Activated B cell treated with CpG ODN at 0.5 μM for 24 hours (primary cell): ENCODE measurements around the gene PDE1A. TPM values are rescaled to one million over a fixed set of nuclear protein-coding genes. Genes with fewer than 3 reads are reported as not detected.
"Not testable (repeated sequence)": the region's sequence is repeated elsewhere in the genome, so short reads cannot be mapped to it uniquely, and the experiment has no call there.

Experiments
- ATAC-seq: fragments of 200-7000 bp; cut with Tn5 transposase; one replicate; pipeline ENCODE4 v1.10.0; 2021; ENCODE audit warnings: low read depth, mild to moderate bottlenecking, moderate library complexity
- CTCF ChIA-PET: fragments of 350-600 bp; sonication (Branson Sonifier 250); formaldehyde crosslinking; loops from one replicate; lab custom pipeline; 2021; ENCODE audit warnings: antibody characterized with exemption; lab: Charles Lee
- POLR2A ChIA-PET: fragments of 350-600 bp; sonication (Branson Sonifier 250); formaldehyde crosslinking; loops from one replicate; lab custom pipeline; 2021; ENCODE audit warnings: antibody characterized with exemption; lab: Charles Lee
- DNase-seq: peaks from one replicate; pipeline ENCODE4 v3.0.0; 2022
- H3K27ac Mint-ChIP-seq: one replicate; pipeline ENCODE4 v1.8.0; 2020; ENCODE audit warnings: mixed read lengths
- H3K27me3 Mint-ChIP-seq: one replicate; pipeline ENCODE4 v1.8.0; 2021; ENCODE audit warnings: mixed read lengths
- H3K36me3 Mint-ChIP-seq: one replicate; pipeline ENCODE4 v1.8.0; 2021; ENCODE audit warnings: low read depth, mixed read lengths
- H3K4me1 Mint-ChIP-seq: one replicate; pipeline ENCODE4 v1.8.0; 2021; ENCODE audit warnings: mixed read lengths
- H3K4me3 Mint-ChIP-seq: one replicate; pipeline ENCODE4 v1.8.0; 2020; ENCODE audit warnings: mild to moderate bottlenecking, mixed read lengths
- H3K9me3 Mint-ChIP-seq: one replicate; pipeline ENCODE4 v1.8.0; 2020; ENCODE audit warnings: mixed read lengths
- CTCF ChIP-seq: fragments of 200-600 bp; IDR thresholded peaks from one replicate; pipeline ENCODE4 v1.8.0; 2022; ENCODE audit warnings: antibody characterized with exemption, mild to moderate bottlenecking
- intact Hi-C: fragments of 100-400 bp; cut with micrococcal nuclease; formaldehyde crosslinking; loops from one replicate; pipeline ENCODE4 v1.15.1; 2024
- total RNA-seq: library from RNA; stranded (reverse); gene quantifications from 2 replicates; pipeline ENCODE4 v1.2.3, GENCODE V29; 2022

PDE1A gene
- total RNA-seq, 1 donor from 2014 or later, result not detected

- Mint-ChIP-seq H3K4me1 (no peaks in the 10 kb centered on the region), H3K27ac (no peak overlapping the region), H3K36me3 (no peaks in the 10 kb centered on the region), H3K27me3 (no peaks in the 10 kb centered on the region), H3K4me3 (no peak overlapping the region), H3K9me3 (no peaks in the 10 kb centered on the region)
- ChIA-PET CTCF (no interaction called here), POLR2A (no interaction called here)
- no peak for ATAC-seq
- intact Hi-C loops, result no loop called here
- DNase-seq, result no peak
- TF ChIP-seq CTCF, result no peak
Observed at GRCh38 chr2:182283512-182283911, 143.3 kb downstream of the PDE1A start.

- Mint-ChIP-seq H3K36me3 (no peaks in the 10 kb centered on the region), H3K4me1 (no peaks in the 10 kb centered on the region), H3K9me3 (peaks cover 8% of the 10 kb centered on the region), H3K27ac (no peak overlapping the region), H3K4me3 (no peak overlapping the region), H3K27me3 (no peaks in the 10 kb centered on the region)
- ChIA-PET CTCF (no interaction called here), POLR2A (no interaction called here)
- intact Hi-C loops, result no loop called here
- DNase-seq, result no peak
- no peak for TF ChIP-seq CTCF
- no peak for ATAC-seq
Observed at GRCh38 chr2:182281276-182281675, 145.6 kb downstream of the PDE1A start.

DNA sequence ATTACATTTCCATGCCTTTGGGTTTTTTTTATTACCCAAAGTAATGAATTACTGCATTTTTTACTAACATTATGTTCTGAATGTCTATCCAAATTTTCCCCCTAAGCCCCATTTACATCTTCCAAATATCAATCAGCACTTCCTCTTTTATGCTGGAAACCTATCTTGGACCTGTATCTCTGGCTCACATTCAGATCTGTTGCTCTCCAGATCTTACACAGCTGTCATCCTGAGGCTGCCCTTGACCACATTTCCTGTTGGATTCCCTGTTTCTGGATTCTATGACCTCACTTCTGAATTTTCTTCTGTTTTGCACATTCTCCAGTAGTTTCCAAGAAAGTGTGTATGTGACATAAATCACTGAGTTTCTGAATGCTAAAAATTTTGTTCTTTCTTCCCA is 146.7 kb downstream of the PDE1A start:
- no peak for TF ChIP-seq CTCF
- Mint-ChIP-seq H3K9me3 (peaks cover 10% of the 10 kb centered on the region), H3K27ac (no peak overlapping the region), H3K27me3 (no peaks in the 10 kb centered on the region), H3K4me3 (no peak overlapping the region), H3K36me3 (no peaks in the 10 kb centered on the region), H3K4me1 (no peaks in the 10 kb centered on the region)
- ATAC-seq (no peak), DNase-seq (no peak)
- intact Hi-C loops, result no loop called here
- POLR2A ChIA-PET, result no interaction called here
- CTCF ChIA-PET, result no interaction called here

GRCh38 chr2:182276662-182277061 is 150.2 kb downstream of the PDE1A start:
- ATAC-seq, CTCF ChIA-PET, DNase-seq, H3K36me3 Mint-ChIP-seq, intact Hi-C loops, H3K27ac Mint-ChIP-seq, H3K27me3 Mint-ChIP-seq, H3K4me1 Mint-ChIP-seq, H3K4me3 Mint-ChIP-seq, POLR2A ChIA-PET: not testable (repeated sequence)
- peaks cover 10% of the 10 kb centered on the region for H3K9me3 Mint-ChIP-seq

DNA sequence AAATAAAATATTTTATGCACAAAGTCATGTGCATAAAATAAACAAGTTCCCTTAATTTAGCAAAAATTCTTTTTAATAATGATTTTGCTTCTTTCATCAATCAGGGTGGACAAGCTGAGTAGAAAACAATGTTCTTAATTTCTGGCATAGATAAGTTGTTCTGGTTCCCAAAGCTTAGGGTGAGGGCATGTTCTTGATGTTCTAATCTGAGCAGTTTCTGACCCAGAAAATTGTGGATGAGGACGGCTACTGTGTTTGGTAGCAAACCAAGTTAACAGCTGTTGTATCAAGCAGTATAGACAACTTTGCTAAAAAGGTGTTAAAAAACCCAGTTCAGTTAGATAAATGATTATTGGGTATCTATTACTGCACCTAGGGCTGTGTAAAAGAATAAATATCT is 158.9 kb downstream of the PDE1A start:
- no peak for TF ChIP-seq CTCF
- Mint-ChIP-seq H3K36me3 (no peaks in the 10 kb centered on the region), H3K4me3 (no peak overlapping the region), H3K27ac (no peak overlapping the region), H3K4me1 (no peaks in the 10 kb centered on the region), H3K9me3 (no peaks in the 10 kb centered on the region), H3K27me3 (no peaks in the 10 kb centered on the region)
- CTCF ChIA-PET, result no interaction called here
- ATAC-seq, result no peak
- POLR2A ChIA-PET, result no interaction called here
- DNase-seq, result no peak
- intact Hi-C loops, result no loop called here

DNA sequence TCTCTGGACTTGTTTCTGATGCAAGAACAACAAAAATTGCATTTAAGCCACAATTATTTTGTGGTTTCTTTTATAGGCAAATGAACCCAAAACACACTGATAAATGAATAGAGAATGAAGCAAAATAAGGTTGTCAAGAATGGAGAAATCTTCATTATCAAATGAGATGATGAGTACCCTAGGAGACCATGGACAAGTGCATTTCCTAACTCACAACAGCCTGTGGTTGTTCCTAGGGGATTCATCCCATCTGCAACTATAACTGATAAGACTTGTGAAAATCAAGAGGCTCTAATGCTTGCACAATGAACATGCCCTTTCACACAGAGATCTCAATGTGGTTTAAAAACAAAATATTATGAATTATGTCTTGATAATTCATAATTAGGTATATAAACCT is 159.9 kb downstream of the PDE1A start:
- intact Hi-C loops, result no loop called here
- no peak for ATAC-seq
- no peak for TF ChIP-seq CTCF
- no peaks in the 10 kb centered on the region for H3K36me3 Mint-ChIP-seq
- H3K9me3 Mint-ChIP-seq, result no peaks in the 10 kb centered on the region
- no peaks in the 10 kb centered on the region for H3K27me3 Mint-ChIP-seq
- H3K4me3 Mint-ChIP-seq, result no peak overlapping the region
- ChIA-PET POLR2A (no interaction called here), CTCF (no interaction called here)
- H3K27ac Mint-ChIP-seq, result no peak overlapping the region
- no peaks in the 10 kb centered on the region for H3K4me1 Mint-ChIP-seq
- no peak for DNase-seq
